IPS-15b (cell line): ENCODE data around the gene PPP1R15B.

Experiments used
- H3K27me3 ChIP-seq: one replicate; pipeline ENCODE4 v1.6.1; 2013; ENCODE audit warnings: low read length; ENCODE audit not compliant: control insufficient read depth, insufficient read depth
- H3K36me3 ChIP-seq: one replicate; pipeline ENCODE4 v1.6.1; 2013; ENCODE audit warnings: low read length; ENCODE audit not compliant: control insufficient read depth, insufficient read depth
- H3K4me1 ChIP-seq: one replicate; pipeline ENCODE4 v1.6.1; 2013; ENCODE audit warnings: mild to moderate bottlenecking, low read length; ENCODE audit not compliant: control insufficient read depth, insufficient read depth
- H3K4me3 ChIP-seq: one replicate; pipeline ENCODE4 v1.5.1; 2013; ENCODE audit warnings: low read depth, low read length
- H3K9ac ChIP-seq: one replicate; pipeline ENCODE4 v1.6.1; 2013; ENCODE audit warnings: low read depth, mild to moderate bottlenecking, low read length
- H3K9me3 ChIP-seq: one replicate; pipeline ENCODE4 v1.6.1; 2013; ENCODE audit warnings: mild to moderate bottlenecking, low read length; ENCODE audit not compliant: control insufficient read depth, insufficient read depth

The PPP1R15B gene

GRCh38 chr1:204384636-204385352 is 26.8 kb downstream of the PPP1R15B start:
- H3K9ac ChIP-seq: no peak overlapping the region
- peaks cover 23% of the 10 kb centered on the region for H3K27me3 ChIP-seq
- H3K9me3 ChIP-seq: no peaks in the 10 kb centered on the region
- H3K36me3 ChIP-seq: no peaks in the 10 kb centered on the region
- H3K4me1 ChIP-seq: no peaks in the 10 kb centered on the region
- H3K4me3 ChIP-seq: no peak overlapping the region

GRCh38 chr1:204383163-204383904 is 28.3 kb downstream of the PPP1R15B start:
- Histone ChIP-seq H3K9me3 (no peaks in the 10 kb centered on the region), H3K4me3 (no peak overlapping the region), H3K9ac (no peak overlapping the region), H3K4me1 (peaks cover 5% of the 10 kb centered on the region), H3K27me3 (peaks cover 37% of the 10 kb centered on the region), H3K36me3 (no peaks in the 10 kb centered on the region)

DNA sequence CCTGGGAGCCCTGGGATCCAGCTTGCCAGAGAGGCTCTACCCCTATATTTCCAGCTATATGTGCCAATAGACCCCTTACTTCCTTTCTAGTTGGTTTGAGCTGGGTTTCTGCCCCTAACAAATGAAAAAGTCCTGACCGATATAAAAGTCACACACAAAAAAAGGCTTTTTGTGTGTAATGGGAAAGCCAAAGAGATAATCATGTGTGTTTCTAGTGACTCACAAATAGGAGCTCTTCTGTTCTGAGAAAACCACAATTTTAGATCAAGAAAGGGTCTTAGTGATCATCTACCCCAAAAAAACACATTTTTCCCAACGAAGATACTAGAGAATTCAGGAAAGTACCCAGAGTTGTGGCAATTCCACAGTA is 28.9 kb downstream of the PPP1R15B start:
- no peak overlapping the region for H3K9ac ChIP-seq
- no peaks in the 10 kb centered on the region for H3K36me3 ChIP-seq
- H3K4me3 ChIP-seq: no peak overlapping the region
- H3K27me3 ChIP-seq: peaks cover 43% of the 10 kb centered on the region
- no peaks in the 10 kb centered on the region for H3K9me3 ChIP-seq
- peaks cover 5% of the 10 kb centered on the region for H3K4me1 ChIP-seq

GRCh38 chr1:204380293-204380831 is 31.3 kb downstream of the PPP1R15B start:
- Histone ChIP-seq H3K9ac (no peak overlapping the region), H3K9me3 (no peaks in the 10 kb centered on the region), H3K36me3 (no peaks in the 10 kb centered on the region), H3K27me3 (peaks cover 60% of the 10 kb centered on the region), H3K4me3 (no peak overlapping the region), H3K4me1 (peaks cover 5% of the 10 kb centered on the region)

GRCh38 chr1:204377800-204378668 is 33.6 kb downstream of the PPP1R15B start:
- Histone ChIP-seq H3K4me3 (peak overlapping the region; percentile 90), H3K9ac (peak overlapping the region; percentile 67), H3K27me3 (peaks cover 80% of the 10 kb centered on the region), H3K9me3 (no peaks in the 10 kb centered on the region), H3K36me3 (no peaks in the 10 kb centered on the region), H3K4me1 (peaks cover 5% of the 10 kb centered on the region)

DNA sequence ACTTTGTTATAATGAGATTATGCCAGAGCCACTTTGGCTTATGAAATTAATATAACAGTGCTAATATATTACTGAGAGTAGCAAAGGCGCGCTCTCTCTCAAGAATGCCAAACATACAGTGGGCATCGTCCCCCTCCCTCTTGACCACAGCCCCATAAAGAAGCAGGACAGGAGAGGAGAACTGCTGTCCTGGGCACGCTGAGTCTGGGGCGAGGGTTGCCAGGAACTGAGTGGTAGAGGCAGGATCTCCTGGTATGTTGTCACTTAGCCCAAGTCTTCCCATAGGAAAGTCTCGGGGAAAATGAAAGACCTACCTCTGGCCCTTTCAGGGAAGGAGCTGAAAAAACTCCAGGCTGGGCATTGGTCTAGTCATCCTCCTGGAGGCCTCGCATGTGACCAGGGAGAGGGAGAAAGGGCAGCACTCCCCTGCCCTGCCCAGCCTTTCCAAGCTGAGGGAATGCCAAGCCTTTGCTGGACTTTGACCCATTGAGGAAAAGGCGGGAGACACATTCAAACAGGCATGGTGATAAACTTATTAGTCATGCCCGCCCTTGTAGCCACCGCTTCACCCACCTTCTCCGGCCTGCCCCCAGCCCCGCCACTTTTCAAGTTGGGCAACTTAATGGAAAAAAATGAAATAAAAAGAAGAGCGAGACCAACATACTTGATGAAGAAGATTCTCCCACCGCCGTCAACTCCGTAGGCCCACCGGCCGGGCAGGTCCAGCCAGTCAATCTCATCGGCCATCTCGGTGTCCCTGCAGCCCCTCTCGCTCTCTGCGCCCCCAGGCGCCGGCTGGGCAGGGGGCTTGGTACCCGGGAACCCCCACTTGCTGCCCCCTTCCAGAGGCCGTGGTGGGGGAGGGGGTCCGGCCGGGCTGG is 34.5 kb downstream of the PPP1R15B start:
- Histone ChIP-seq H3K9me3 (no peaks in the 10 kb centered on the region), H3K4me1 (peaks cover 5% of the 10 kb centered on the region), H3K27me3 (peaks cover 78% of the 10 kb centered on the region), H3K4me3 (peak overlapping the region; percentile 90), H3K36me3 (no peaks in the 10 kb centered on the region), H3K9ac (peak overlapping the region; percentile 3)

DNA sequence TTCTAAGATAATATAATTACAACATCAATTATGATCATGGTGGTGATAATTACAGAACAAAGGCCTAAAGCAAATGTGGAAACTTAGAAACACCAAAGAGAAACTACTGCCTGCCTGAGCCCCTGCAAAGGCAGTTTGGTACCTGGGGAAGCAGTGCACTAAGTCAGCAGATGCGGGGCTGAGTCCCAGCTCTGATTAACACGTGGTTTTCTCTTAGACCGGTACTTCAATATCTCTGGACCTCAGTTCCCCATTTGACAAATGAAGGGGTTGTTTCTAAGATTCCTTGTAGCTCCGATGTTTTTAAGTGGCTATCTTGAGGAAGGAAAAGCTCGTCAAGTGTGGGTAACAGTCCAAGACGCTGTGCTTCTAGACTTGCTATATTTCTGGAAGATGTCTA is 35.2 kb downstream of the PPP1R15B start:
- no peaks in the 10 kb centered on the region for H3K9me3 ChIP-seq
- H3K27me3 ChIP-seq: peaks cover 85% of the 10 kb centered on the region
- peaks cover 5% of the 10 kb centered on the region for H3K4me1 ChIP-seq
- H3K36me3 ChIP-seq: no peaks in the 10 kb centered on the region
- H3K4me3 ChIP-seq: no peak overlapping the region
- H3K9ac ChIP-seq: no peak overlapping the region

- Histone ChIP-seq H3K27me3 (peaks cover 65% of the 10 kb centered on the region), H3K36me3 (no peaks in the 10 kb centered on the region)
Measured at GRCh38 chr1:204373911-204374310, 37.7 kb downstream of the PPP1R15B start.

DNA sequence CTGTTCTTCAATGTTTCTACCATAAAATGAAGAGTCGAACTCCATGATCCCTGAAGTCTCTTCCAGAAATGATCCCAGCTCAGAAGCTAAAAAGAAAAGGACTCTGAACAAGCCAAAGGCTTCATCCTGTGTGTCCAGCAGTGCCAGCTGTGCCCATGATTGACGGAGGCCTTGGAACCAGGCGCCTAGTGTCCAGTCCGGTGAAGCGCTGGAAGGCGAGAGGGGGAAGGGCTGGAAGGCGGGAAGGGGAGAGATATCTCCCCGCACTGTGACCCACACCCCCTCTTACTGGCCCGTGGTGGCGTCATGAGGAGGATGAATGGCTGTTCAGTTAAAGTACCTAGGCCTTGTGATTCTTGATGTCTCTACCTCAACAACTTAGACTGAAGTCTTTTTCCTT is 41.4 kb downstream of the PPP1R15B start:
- Histone ChIP-seq H3K9me3 (no peaks in the 10 kb centered on the region), H3K4me3 (no peak overlapping the region), H3K4me1 (no peaks in the 10 kb centered on the region), H3K36me3 (no peaks in the 10 kb centered on the region), H3K9ac (no peak overlapping the region), H3K27me3 (peaks cover 28% of the 10 kb centered on the region)

More at GRCh38 chr1:204373911-204374310, 37.7 kb downstream of the PPP1R15B start:
- Histone ChIP-seq H3K9ac (no peak overlapping the region), H3K4me3 (no peak overlapping the region), H3K4me1 (peaks cover 5% of the 10 kb centered on the region), H3K9me3 (no peaks in the 10 kb centered on the region)

GRCh38 chr1:204368996-204369726 is 42.5 kb downstream of the PPP1R15B start:
- H3K36me3 ChIP-seq: no peaks in the 10 kb centered on the region
- no peaks in the 10 kb centered on the region for H3K4me1 ChIP-seq
- H3K4me3 ChIP-seq: no peak overlapping the region
- no peak overlapping the region for H3K9ac ChIP-seq
- H3K9me3 ChIP-seq: no peaks in the 10 kb centered on the region
- H3K27me3 ChIP-seq: peaks cover 25% of the 10 kb centered on the region
